ENCODE data around the gene SMCO3. TPM values are rescaled to one million over a fixed set of nuclear protein-coding genes. Genes with fewer than 3 reads are reported as not detected.

The SMCO3 gene
- total RNA-seq, 4 donors from 2014 or later = 0.75 TPM; not detected in 3

DNA sequence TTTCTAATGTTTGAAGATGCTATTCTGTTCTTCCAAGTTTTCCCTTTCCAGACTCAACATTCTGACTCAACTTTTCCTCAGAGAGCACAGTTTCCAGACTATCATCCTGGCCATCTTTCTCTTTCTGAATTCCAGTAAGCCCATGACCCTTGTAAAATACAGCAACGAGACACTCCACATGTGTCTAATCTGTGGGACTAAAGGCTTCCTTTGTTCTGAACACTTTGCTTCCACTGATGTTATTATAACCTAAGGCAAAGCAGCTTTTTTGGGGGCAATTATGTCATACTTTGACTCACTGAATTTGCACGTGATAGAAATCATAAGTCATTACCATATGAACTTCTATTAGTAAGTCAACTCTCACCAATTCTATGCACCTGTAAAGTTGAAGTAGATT, 35.7 kb upstream of the SMCO3 start:
- TF ChIP-seq, protein P1, sequence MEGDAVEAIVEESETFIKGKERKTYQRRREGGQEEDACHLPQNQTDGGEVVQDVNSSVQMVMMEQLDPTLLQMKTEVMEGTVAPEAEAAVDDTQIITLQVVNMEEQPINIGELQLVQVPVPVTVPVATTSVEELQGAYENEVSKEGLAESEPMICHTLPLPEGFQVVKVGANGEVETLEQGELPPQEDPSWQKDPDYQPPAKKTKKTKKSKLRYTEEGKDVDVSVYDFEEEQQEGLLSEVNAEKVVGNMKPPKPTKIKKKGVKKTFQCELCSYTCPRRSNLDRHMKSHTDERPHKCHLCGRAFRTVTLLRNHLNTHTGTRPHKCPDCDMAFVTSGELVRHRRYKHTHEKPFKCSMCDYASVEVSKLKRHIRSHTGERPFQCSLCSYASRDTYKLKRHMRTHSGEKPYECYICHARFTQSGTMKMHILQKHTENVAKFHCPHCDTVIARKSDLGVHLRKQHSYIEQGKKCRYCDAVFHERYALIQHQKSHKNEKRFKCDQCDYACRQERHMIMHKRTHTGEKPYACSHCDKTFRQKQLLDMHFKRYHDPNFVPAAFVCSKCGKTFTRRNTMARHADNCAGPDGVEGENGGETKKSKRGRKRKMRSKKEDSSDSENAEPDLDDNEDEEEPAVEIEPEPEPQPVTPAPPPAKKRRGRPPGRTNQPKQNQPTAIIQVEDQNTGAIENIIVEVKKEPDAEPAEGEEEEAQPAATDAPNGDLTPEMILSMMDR (IDR thresholded peaks at IDR 0.05; ENCODE audit: low read depth) = no peak

DNA sequence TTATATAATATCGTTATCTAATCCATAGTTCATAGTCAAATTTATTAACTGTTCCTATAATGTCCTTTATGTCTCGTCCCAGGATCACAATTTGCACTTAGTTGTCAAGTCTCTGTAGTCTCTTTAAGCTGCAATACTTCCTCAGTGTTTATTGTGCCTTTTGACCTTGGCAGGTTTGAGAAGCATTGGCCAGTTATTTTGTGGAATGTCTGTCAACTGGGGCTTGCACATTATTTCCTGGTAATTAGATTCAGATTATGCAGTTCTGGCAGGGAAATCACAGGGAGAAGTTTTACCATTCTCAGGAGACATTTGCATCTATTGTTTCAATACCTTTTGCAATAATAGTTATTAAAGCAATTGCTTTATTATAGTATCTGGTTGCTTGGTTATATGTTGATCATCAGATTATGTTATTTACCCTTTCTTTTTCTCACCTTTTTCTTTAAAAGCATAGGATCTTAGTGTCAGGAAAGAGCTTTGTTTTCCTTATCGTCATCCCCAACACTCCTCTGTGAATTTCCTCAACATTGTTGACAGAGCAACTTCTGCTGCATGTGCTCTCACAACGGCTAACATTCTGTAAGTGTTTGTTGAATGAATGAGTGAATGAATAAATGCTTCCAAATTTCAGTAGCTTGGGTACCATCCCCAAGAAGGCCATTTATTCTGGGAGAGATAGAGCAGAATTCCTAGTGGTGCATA, 33.0 kb upstream of the SMCO3 start:
- TF ChIP-seq, protein P1 (IDR thresholded peaks at IDR 0.05; ENCODE audit: low read depth) = no peak

DNA sequence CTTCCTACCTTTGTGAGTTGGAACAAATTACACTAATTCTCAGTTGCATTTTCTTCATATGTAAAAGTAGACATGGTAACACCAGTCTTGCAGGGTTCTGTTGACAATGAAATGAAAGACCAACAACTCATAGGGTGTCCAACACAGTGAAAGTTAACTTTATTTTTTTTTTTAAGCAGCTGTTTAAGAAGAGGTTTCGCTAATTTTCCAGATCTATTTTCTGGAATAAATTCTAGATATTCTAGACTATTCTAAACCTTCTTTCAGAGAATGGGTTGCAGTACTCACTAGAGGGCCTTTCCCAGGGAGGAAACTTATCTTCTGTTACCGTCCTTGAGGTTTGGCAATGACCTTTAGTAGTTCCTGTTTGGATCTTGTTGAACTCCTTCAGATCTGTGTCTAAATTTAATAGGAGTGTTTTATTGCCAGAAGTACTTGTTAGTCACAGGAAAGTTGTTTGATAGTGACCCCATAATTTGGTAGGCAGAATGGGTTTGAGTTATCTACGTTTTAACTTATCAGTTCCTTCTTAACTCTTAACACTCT, 32.1 kb upstream of the SMCO3 start:
- TF ChIP-seq, protein P1 (IDR thresholded peaks at IDR 0.05; ENCODE audit: low read depth) = no peak

DNA sequence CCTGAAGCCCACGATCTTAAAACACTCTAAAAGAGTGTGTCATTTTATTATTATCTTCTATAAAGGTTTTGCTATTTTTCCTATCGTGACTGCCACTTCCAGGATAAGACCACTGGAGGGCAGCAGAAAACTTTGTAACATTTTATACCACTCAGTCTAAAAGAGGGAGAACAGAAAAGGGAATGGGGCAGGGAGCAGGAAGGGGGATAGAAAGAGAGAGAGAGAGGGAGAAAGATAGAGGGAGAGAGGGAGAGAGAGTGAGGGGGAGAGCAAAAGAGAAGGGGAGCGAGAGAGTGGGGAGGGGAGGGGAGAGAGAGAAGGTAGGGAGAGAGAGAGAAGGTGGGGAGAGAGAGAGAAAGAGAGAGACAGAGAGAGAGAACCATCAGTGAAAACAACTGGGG, 31.4 kb upstream of the SMCO3 start:
- TF ChIP-seq, protein P1 (IDR thresholded peaks at IDR 0.05; ENCODE audit: low read depth) = no peak

DNA sequence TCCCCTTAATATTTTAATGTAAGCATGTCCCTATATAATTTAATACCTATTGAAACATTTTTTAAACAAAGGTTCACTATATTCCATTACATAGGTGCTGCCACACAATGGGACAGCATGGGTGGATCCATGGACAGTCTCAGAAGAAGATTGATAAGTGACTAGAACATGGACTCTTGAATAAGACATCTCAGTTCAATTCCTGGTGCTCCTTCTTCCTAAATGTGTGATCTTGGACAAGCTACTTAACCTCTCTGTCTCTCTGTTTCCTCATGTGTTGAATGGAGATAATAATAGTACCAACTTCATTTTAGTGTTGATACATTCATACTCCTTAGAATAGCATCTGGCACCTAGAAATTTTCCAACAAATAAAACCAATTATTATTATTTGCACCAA, 30.4 kb upstream of the SMCO3 start:
- TF ChIP-seq, protein P1 (IDR thresholded peaks at IDR 0.05; ENCODE audit: low read depth) = no peak

DNA sequence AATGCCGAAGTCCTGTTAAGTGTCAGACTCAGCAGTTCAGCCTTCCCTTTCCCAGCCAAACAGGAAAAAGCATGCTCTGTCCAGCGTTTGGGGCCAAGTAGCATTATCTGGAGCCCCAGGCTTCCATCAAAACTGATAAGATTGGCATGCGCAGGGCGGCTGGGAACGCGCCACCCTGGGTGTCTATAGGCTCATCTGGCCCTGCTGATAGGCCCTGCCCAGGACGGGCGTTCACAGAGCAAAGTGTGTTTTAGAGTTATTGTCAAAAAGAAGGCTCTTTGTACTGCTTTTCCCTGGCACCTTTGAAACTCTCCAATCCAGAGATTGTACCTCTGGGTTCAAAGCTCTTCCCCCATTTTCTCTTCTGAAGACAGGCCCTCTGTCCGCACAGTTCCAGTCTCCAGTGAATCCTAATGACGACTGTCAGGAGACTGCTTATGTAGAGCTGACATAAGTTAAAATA, 29.5 kb upstream of the SMCO3 start, which contains the start of gene ART4:
Gene ART4 (minus strand): TSS at position 102 of the 463 bp plus-strand sequence. CDS start 413 bp downstream, outside the sequence.
- TF ChIP-seq, protein P1 (IDR thresholded peaks at IDR 0.05; ENCODE audit: low read depth) = no peak

DNA sequence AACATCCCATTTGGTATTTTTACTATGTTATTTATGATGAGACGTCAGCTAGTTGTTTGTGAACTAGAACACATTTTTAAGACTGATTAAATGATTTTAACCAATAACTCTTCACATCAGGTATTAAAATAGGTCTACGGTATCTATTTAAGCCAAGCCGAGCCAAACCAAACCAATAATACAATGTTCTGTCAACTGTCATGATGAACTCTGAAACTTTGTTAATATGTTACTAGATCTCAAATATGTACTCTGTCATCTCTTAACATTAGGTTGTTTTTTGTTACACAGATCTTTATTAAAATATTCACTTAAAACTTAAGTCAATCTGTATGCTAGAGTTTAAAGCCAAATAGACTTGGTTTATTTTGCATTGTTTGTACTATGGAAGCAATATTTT, 28.3 kb upstream of the SMCO3 start:
- TF ChIP-seq, protein P1 (IDR thresholded peaks at IDR 0.05; ENCODE audit: low read depth) = no peak
